ENCODE measurements around the gene BTNL9. TPM values are rescaled to one million over a fixed set of nuclear protein-coding genes. Genes with fewer than 3 reads are reported as not detected.

BTNL9 gene
- total RNA-seq, 4 donors from 2014 or later: 69.2 to 579 (median 129) TPM

GRCh38 chr5:181060231-181060590, 20.1 kb downstream of the BTNL9 start:
- TF ChIP-seq, protein P1, sequence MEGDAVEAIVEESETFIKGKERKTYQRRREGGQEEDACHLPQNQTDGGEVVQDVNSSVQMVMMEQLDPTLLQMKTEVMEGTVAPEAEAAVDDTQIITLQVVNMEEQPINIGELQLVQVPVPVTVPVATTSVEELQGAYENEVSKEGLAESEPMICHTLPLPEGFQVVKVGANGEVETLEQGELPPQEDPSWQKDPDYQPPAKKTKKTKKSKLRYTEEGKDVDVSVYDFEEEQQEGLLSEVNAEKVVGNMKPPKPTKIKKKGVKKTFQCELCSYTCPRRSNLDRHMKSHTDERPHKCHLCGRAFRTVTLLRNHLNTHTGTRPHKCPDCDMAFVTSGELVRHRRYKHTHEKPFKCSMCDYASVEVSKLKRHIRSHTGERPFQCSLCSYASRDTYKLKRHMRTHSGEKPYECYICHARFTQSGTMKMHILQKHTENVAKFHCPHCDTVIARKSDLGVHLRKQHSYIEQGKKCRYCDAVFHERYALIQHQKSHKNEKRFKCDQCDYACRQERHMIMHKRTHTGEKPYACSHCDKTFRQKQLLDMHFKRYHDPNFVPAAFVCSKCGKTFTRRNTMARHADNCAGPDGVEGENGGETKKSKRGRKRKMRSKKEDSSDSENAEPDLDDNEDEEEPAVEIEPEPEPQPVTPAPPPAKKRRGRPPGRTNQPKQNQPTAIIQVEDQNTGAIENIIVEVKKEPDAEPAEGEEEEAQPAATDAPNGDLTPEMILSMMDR (IDR thresholded peaks at IDR 0.05; ENCODE audit: low read depth): no peak

DNA sequence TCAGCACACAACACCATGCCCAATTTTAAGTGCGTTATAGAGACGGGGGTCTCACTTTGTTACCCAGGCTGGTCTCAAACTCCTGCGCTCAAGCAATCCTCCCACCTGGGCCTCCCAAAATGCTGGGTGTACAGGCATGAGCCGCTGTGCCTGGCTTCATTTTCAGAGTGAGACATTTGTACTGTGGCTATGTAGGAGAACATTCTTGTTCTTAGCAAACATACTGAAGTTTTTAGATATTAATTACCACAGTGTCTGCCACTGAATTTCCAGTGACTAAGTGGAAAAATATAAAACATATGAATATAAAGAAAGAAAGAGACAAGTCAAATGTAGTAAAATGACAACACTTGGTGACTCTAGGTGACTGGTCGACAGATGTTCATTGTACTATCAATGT, 20.9 kb downstream of the BTNL9 start:
- TF ChIP-seq, protein P1 (IDR thresholded peaks at IDR 0.05; ENCODE audit: low read depth): no peak

GRCh38 chr5:181061645-181062044, 21.6 kb downstream of the BTNL9 start:
- TF ChIP-seq, protein P1 (IDR thresholded peaks at IDR 0.05; ENCODE audit: low read depth): no peak

DNA sequence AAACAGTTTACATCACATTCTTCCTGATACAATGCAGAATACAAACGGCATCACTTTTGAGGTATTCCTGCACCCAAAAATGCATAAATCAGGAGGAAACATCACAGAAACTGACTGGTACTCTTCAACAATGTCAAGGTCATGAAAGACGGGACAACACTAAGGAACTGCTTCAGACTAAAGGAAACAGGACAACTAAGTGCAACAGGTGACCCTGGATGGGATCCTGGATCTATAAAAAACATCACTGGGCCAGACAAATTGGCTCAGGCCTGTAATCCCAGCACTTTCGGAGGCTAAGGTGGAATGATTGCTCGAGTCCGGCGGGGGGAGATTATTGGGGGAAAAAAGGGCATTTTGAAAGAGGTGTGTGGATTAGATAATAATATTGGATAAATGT, 22.6 kb downstream of the BTNL9 start:
- TF ChIP-seq, protein P1 (IDR thresholded peaks at IDR 0.05; ENCODE audit: low read depth): no peak

DNA sequence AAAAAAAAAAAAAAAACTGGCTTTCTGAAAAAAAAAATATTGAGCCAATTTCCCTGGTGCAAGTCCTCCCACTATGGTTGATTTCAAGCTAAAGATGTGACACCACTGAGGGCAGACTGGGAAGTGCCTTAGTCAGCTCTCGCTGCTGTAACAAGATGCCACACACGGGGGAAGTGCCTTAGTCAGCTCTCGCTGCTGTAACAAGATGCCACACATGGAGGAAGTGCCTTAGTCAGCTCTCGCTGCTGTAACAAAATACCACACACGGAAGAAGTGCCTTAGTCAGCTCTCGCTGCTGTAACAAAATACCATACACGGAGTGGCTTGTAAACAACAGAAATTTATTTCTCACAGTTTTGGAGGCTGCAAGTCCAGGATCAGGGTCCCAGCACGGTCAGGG, 23.4 kb downstream of the BTNL9 start:
- TF ChIP-seq, protein P1 (IDR thresholded peaks at IDR 0.05; ENCODE audit: low read depth): no peak

GRCh38 chr5:181064987-181065386, 24.9 kb downstream of the BTNL9 start:
- TF ChIP-seq, protein P1 (IDR thresholded peaks at IDR 0.05; ENCODE audit: low read depth): no peak

DNA sequence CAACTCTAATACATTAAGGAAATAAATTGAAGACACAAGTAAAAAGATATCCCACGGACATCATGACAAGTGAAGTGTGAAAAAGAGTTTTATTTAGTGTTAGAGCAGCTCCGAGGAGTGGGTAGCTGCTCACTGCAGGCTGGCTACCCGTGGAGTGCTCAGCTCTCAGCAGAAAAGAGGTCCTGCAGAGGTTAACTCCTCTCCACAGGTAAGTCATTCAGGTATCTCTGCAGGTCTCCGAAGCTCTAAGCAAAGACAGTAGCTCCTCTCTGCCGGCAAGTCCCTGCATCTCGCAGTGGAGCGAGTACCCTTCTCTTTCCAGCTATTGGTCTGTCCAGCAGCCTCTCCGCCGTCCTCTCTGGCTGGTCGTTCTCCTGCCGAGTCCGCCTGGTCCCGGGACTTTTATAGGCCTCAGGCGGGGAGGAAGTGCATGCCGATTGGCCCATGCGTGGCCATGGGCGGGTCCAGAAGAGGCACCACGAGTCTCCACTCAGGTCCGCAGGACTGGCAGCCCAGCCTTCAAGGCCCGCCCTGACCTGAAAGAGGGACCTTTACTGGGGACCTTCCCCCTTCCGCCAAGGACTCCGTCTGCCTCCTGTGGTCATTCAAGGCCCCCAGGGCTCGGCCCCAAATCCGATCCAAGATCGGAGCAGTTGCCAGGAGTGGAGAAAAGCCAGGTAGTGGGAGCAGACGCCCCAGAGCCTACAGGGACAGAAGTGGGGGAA, 29.9 kb downstream of the BTNL9 start:
- TF ChIP-seq, protein P1 (IDR thresholded peaks at IDR 0.05; ENCODE audit: low read depth): no peak

Data from subcutaneous adipose tissue (tissue), 4 donors.